H9 (cell line): ENCODE measurements around the gene UQCRHL. TPM values are rescaled to one million over a fixed set of nuclear protein-coding genes. Genes with fewer than 3 reads are reported as not detected.

Experiments used
- DNase-seq: peaks from one replicate; pipeline ENCODE4 v3.0.0-alpha.2; 2017
- H2AFZ ChIP-seq: one replicate; pipeline ENCODE4 v1.6.1; 2013; ENCODE audit warnings: mild to moderate bottlenecking, low read length, control low read depth, moderate library complexity
- H2AK5ac ChIP-seq: 2 replicates; pipeline ENCODE4 v1.6.1; 2013; ENCODE audit warnings: low read length, control low read depth, mixed read lengths; ENCODE audit not compliant: insufficient read length
- H2BK120ac ChIP-seq: one replicate; pipeline ENCODE4 v1.6.1; 2013; ENCODE audit warnings: low read depth, mild to moderate bottlenecking, low read length, control low read depth, inconsistent platforms; ENCODE audit not compliant: poor library complexity, severe bottlenecking
- H2BK12ac ChIP-seq: 2 replicates; pipeline ENCODE4 v1.6.1; 2013; ENCODE audit warnings: low read length, control low read depth, mixed read lengths, low read depth; ENCODE audit not compliant: insufficient read length
- H2BK15ac ChIP-seq: 2 replicates; pipeline ENCODE4 v1.6.1; 2013; ENCODE audit warnings: low read depth, low read length, control low read depth
- H2BK20ac ChIP-seq: one replicate; pipeline ENCODE4 v1.6.1; 2013; ENCODE audit warnings: low read depth, mild to moderate bottlenecking, low read length, control low read depth, inconsistent platforms; ENCODE audit not compliant: poor library complexity, severe bottlenecking
- H2BK5ac ChIP-seq: 2 replicates; pipeline ENCODE4 v1.6.1; 2013; ENCODE audit warnings: low read length, control low read depth, mixed read lengths; ENCODE audit not compliant: insufficient read length
- H3K14ac ChIP-seq: 2 replicates; pipeline ENCODE4 v1.6.1; 2013; ENCODE audit warnings: low read length, control low read depth; ENCODE audit not compliant: insufficient read depth
- H3K18ac ChIP-seq: 2 replicates; pipeline ENCODE4 v1.6.1; 2013; ENCODE audit warnings: low read depth, mild to moderate bottlenecking, mixed read lengths, low read length, control low read depth; ENCODE audit not compliant: insufficient read length
- H3K23ac ChIP-seq: 2 replicates; pipeline ENCODE4 v1.6.1; 2013; ENCODE audit warnings: low read length, control low read depth, mixed read lengths, low read depth; ENCODE audit not compliant: insufficient read length
- H3K23me2 ChIP-seq: 2 replicates; pipeline ENCODE4 v1.6.1; 2013; ENCODE audit warnings: low read depth, mild to moderate bottlenecking, mixed read lengths, low read length, control low read depth; ENCODE audit not compliant: insufficient read length, poor library complexity, severe bottlenecking
- H3K27ac ChIP-seq: 2 replicates; pipeline ENCODE4 v1.5.1; 2013; ENCODE audit warnings: low read length, control low read depth, mixed read lengths, low read depth; ENCODE audit not compliant: insufficient read length
- H3K27me3 ChIP-seq: 2 replicates; pipeline ENCODE4 v1.6.1; 2013; ENCODE audit warnings: low read length, control low read depth, inconsistent platforms; ENCODE audit not compliant: insufficient read depth
- H3K4ac ChIP-seq: 2 replicates; pipeline ENCODE4 v1.6.1; 2013; ENCODE audit warnings: low read depth, mild to moderate bottlenecking, control low read depth, inconsistent platforms, low read length, moderate library complexity
- H3K4me1 ChIP-seq: 2 replicates; pipeline ENCODE4 v1.6.1; 2013; ENCODE audit warnings: low read length, control low read depth, inconsistent platforms; ENCODE audit not compliant: insufficient read depth
- H3K4me2 ChIP-seq: 2 replicates; pipeline ENCODE4 v1.6.1; 2013; ENCODE audit warnings: low read length, control low read depth, mixed read lengths; ENCODE audit not compliant: insufficient read length, insufficient read depth
- H3K56ac ChIP-seq: 2 replicates; pipeline ENCODE4 v1.6.1; 2013; ENCODE audit warnings: low read depth, mild to moderate bottlenecking, mixed read lengths, low read length, control low read depth; ENCODE audit not compliant: insufficient read length
- H3K79me1 ChIP-seq: 2 replicates; pipeline ENCODE4 v1.6.1; 2013; ENCODE audit warnings: low read depth, mild to moderate bottlenecking, moderate library complexity, low read length, control low read depth, inconsistent platforms; ENCODE audit not compliant: insufficient read depth, poor library complexity, severe bottlenecking
- H3K79me2 ChIP-seq: 2 replicates; pipeline ENCODE4 v1.6.1; 2013; ENCODE audit warnings: low read length, control low read depth, inconsistent platforms; ENCODE audit not compliant: insufficient read depth
- H3K9ac ChIP-seq: 2 replicates; pipeline ENCODE4 v1.6.1; 2013; ENCODE audit warnings: low read length, control low read depth, mixed read lengths; ENCODE audit not compliant: insufficient read length; ENCODE audit errors: extremely low read depth
- H3K9me3 ChIP-seq: one replicate; pipeline ENCODE4 v1.6.1; 2013; ENCODE audit warnings: low read depth, low read length, inconsistent platforms; ENCODE audit not compliant: control insufficient read depth
- H3T11ph ChIP-seq: one replicate; pipeline ENCODE4 v1.6.1; 2013; ENCODE audit warnings: mild to moderate bottlenecking, low read length, control low read depth, inconsistent platforms
- H4K20me1 ChIP-seq: one replicate; pipeline ENCODE4 v1.6.1; 2013; ENCODE audit not compliant: control insufficient read depth, insufficient read length, insufficient read depth
- H4K5ac ChIP-seq: 2 replicates; pipeline ENCODE4 v1.6.1; 2013; ENCODE audit warnings: low read depth, mild to moderate bottlenecking, mixed read lengths, low read length, control low read depth; ENCODE audit not compliant: insufficient read length
- H4K8ac ChIP-seq: replicated peaks from 2 replicates; pipeline ENCODE4 v1.6.1; 2013; ENCODE audit warnings: low read length, control low read depth, mixed read lengths, low read depth; ENCODE audit not compliant: insufficient read length
- H4K91ac ChIP-seq: 2 replicates; pipeline ENCODE4 v1.6.1; 2013; ENCODE audit warnings: low read depth, mild to moderate bottlenecking, moderate library complexity, mixed read lengths, low read length, control low read depth; ENCODE audit not compliant: insufficient read length
- H3K27ac Mint-ChIP-seq, 3 experiments: 2 replicates in 2 of 3; 3 replicates in 1 of 3; pipeline ENCODE4 v1.8.0; 2020 to 2021; ENCODE audit warnings: mixed read lengths in 3 of 3, mild to moderate bottlenecking in 1 of 3, moderate library complexity in 1 of 3
- H3K27me3 Mint-ChIP-seq: 2 replicates; pipeline ENCODE4 v1.8.0; 2021; ENCODE audit warnings: low read depth, mild to moderate bottlenecking, moderate library complexity, mixed read lengths
- H3K36me3 Mint-ChIP-seq, 3 experiments: 2 replicates in 2 of 3; 3 replicates in 1 of 3; pipeline ENCODE4 v1.8.0; 2020 to 2021; ENCODE audit warnings: low read depth in 3 of 3, mixed read lengths in 3 of 3; ENCODE audit not compliant: insufficient read depth in 1 of 3
- H3K4me1 Mint-ChIP-seq, 2 experiments: 2 replicates each; pipeline ENCODE4 v1.8.0; 2020; ENCODE audit warnings: mixed read lengths in 2 of 2
- H3K4me3 Mint-ChIP-seq, 2 experiments: 2 replicates in 1 of 2; 3 replicates in 1 of 2; pipeline ENCODE4 v1.8.0; 2020 to 2021; ENCODE audit warnings: mild to moderate bottlenecking in 2 of 2, mixed read lengths in 2 of 2, moderate library complexity in 1 of 2
- H3K9me3 Mint-ChIP-seq, 2 experiments: 2 replicates in 1 of 2; 3 replicates in 1 of 2; pipeline ENCODE4 v1.8.0; 2020; ENCODE audit warnings: mild to moderate bottlenecking in 2 of 2, mixed read lengths in 2 of 2, moderate library complexity in 1 of 2
- WGBS: extraction: QIAGEN DNeasy Blood & Tissue Kit; methylation state at CpG from one replicate; pipeline ENCODE4 v1.1.7; 2013; ENCODE audit warnings: missing lambda C conversion rate, low lambda C conversion rate, mixed read lengths; ENCODE audit not compliant: insufficient read length; ENCODE audit errors: extremely low coverage; 5-methylcytosine and 5-hydroxymethylcytosine counted together
- total RNA-seq: library from RNA; stranded (reverse); gene quantifications from 2 replicates; pipeline ENCODE4 v1.2.1, GENCODE V29; 2021
- TF ChIP-seq, protein P1 (sequence below): fragments of 200-600 bp; sonication (generic); conservative IDR thresholded peaks from 3 replicates; pipeline ENCODE4 v1.8.0; 2021; ENCODE audit warnings: antibody characterized with exemption, mild to moderate bottlenecking

Gene UQCRHL
- total RNA-seq, 1 experiment from 2014 or later = 2.0 TPM

- WGBS = no CpG with 5 or more reads among the region's 5 CpGs
- Histone ChIP-seq H3K27ac (no peak overlapping the region), H3K27me3 (no peaks in the 10 kb centered on the region), H4K8ac (no peak overlapping the region), H2AFZ (no peak overlapping the region), H3T11ph (no peak overlapping the region), H2BK12ac (no peak overlapping the region), H3K9me3 (no peaks in the 10 kb centered on the region), H3K23ac (no peak overlapping the region), H3K79me2 (no peaks in the 10 kb centered on the region), H3K56ac (no peak overlapping the region), H2BK15ac (no peak overlapping the region), H3K79me1 (no peaks in the 10 kb centered on the region), H3K4me1 (no peaks in the 10 kb centered on the region), H3K4me2 (no peak overlapping the region), H2BK20ac (no peak overlapping the region), H3K23me2 (no peaks in the 10 kb centered on the region), H4K91ac (no peak overlapping the region), H4K20me1 (no peaks in the 10 kb centered on the region), H2BK5ac (no peak overlapping the region), H2AK5ac (no peak overlapping the region), H3K18ac (no peak overlapping the region), H3K9ac (no peak overlapping the region), H3K14ac (no peak overlapping the region), H4K5ac (no peak overlapping the region), H3K4ac (no peak overlapping the region), H2BK120ac (no peak overlapping the region)
- no peaks in the 10 kb centered on the region for H3K27me3 Mint-ChIP-seq
- TF ChIP-seq, protein P1, sequence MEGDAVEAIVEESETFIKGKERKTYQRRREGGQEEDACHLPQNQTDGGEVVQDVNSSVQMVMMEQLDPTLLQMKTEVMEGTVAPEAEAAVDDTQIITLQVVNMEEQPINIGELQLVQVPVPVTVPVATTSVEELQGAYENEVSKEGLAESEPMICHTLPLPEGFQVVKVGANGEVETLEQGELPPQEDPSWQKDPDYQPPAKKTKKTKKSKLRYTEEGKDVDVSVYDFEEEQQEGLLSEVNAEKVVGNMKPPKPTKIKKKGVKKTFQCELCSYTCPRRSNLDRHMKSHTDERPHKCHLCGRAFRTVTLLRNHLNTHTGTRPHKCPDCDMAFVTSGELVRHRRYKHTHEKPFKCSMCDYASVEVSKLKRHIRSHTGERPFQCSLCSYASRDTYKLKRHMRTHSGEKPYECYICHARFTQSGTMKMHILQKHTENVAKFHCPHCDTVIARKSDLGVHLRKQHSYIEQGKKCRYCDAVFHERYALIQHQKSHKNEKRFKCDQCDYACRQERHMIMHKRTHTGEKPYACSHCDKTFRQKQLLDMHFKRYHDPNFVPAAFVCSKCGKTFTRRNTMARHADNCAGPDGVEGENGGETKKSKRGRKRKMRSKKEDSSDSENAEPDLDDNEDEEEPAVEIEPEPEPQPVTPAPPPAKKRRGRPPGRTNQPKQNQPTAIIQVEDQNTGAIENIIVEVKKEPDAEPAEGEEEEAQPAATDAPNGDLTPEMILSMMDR = no peak
- H3K4me3 Mint-ChIP-seq = no peak overlapping the region
- DNase-seq = no peak
- H3K4me1 Mint-ChIP-seq = peaks cover 6% of the 10 kb centered on the region in 2 experiments
- H3K36me3 Mint-ChIP-seq = peaks cover 0 to 2% (median 0%) of the 10 kb centered on the region in 3 experiments; a peak in 2 of 7 replicates
- H3K27ac Mint-ChIP-seq = no peak overlapping the region
- H3K9me3 Mint-ChIP-seq = no peaks in the 10 kb centered on the region
These were observed 9.2 kb upstream of the UQCRHL start for GRCh38 chr1:15816674-15817073.
